ENCODE results near the gene AGFG2.

AGFG2 gene

DNA sequence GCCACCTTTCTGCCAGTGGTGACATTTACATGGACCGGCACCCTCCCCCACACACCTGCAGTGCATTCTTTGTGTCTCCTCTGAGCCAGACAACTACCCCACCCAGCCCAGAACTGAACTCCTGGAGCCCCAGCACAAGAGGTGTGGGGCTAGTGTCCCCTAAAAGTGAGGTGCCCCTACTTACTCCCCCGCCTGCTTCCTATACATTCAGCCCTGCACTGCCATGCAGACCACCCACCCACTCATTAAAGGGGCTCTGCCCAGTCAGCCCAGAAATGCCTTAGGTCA, 32.8 kb downstream of the AGFG2 start:
- no peak for DNase-seq
- Histone ChIP-seq H3K4me1 (peaks cover 11% of the 10 kb centered on the region), H3K27me3 (peaks cover 4% of the 10 kb centered on the region), H3K4me3 (ENCODE audit: low read depth, low read length) (no peak overlapping the region), H3K36me3 (peaks cover 6% of the 10 kb centered on the region; the same call in 1 of the 2 replicates), H3K9me3 (no peaks in the 10 kb centered on the region)
- TF ChIP-seq, protein P1, sequence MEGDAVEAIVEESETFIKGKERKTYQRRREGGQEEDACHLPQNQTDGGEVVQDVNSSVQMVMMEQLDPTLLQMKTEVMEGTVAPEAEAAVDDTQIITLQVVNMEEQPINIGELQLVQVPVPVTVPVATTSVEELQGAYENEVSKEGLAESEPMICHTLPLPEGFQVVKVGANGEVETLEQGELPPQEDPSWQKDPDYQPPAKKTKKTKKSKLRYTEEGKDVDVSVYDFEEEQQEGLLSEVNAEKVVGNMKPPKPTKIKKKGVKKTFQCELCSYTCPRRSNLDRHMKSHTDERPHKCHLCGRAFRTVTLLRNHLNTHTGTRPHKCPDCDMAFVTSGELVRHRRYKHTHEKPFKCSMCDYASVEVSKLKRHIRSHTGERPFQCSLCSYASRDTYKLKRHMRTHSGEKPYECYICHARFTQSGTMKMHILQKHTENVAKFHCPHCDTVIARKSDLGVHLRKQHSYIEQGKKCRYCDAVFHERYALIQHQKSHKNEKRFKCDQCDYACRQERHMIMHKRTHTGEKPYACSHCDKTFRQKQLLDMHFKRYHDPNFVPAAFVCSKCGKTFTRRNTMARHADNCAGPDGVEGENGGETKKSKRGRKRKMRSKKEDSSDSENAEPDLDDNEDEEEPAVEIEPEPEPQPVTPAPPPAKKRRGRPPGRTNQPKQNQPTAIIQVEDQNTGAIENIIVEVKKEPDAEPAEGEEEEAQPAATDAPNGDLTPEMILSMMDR (IDR thresholded peaks at IDR 0.05; ENCODE audit: low read depth, low read length): no peak

DNA sequence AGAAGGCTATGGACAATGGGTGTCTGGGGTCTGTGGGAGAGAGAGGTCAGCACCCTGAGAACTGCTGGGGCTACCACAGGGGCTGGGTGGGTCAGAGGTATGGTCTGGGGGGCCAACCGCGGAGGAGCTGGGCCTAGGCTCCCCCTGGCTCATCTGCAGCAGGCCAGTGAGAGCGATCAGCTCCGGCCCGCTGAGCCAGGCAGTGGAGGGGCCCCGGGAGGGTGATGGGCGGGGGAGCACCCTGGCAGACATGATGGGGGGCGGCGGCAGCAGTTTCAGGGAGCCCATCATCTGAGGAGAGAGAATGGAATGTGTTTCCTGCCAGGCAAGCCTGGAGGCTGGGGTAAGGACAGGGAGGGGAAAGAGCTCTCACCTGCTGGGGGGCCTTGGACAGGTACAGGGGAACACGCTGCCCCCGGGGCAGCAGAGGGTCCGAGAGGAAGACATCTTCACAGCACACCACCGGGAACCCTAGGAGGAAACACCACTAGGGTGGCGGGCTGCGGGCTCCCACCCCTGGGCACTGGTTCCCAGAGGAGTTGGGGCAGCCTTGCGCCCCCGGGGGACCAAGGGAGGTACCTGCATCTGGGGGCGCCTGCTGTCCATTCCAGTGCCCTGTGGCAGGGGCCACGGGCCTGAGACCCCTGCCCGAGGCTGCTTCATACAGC, 33.4 kb downstream of the AGFG2 start:
- H3K27me3 ChIP-seq: peaks cover 4% of the 10 kb centered on the region
- DNase-seq: no peak
- TF ChIP-seq, protein P1 (IDR thresholded peaks at IDR 0.05; ENCODE audit: low read depth, low read length): no peak
- peaks cover 8% of the 10 kb centered on the region for H3K4me1 ChIP-seq
- H3K9me3 ChIP-seq: no peaks in the 10 kb centered on the region
- peaks cover 6% of the 10 kb centered on the region; the same call in 1 of the 2 replicates for H3K36me3 ChIP-seq
- no peak overlapping the region for H3K4me3 ChIP-seq (ENCODE audit: low read depth, low read length)

DNA sequence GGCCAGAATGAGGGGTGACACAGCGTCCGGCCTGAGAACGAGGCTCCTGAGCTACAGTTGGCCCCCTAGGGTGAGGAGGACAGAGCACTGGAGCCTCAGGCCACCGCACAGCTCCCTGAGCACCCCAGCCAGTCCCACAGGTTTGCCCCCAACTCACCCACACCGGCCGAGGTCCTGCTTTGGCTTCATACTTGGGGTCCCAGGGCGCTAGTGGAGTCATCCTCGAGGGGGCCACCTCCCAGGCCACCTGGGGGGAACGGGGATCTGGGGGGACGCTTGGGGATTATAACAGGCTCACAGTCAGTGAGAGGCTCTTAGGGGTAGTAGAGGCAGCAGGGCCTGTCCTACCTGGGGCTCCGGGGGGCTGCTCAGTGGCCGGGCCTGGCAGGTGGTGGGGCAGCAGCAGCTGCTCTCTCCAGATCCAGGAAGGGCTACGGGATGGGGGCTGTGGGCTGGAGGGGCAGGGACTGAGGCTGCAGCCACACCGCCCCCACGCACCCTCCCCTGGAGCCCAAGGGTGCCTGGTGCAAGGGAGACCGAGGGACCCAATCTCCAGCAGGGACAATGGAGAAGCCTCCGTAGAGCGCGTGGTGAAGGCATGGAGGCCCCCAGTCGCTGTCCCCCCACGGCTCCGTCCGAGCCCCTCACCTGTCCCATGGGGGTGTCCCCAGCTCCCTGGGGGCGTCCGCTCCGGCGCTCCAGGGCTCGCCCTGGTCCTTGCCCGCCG, 34.1 kb downstream of the AGFG2 start:
- DNase-seq: no peak
- Histone ChIP-seq H3K4me1 (peaks cover 1% of the 10 kb centered on the region), H3K9me3 (no peaks in the 10 kb centered on the region), H3K4me3 (ENCODE audit: low read depth, low read length) (no peak overlapping the region), H3K36me3 (peaks cover 6% of the 10 kb centered on the region; the same call in 1 of the 2 replicates), H3K27me3 (peaks cover 4% of the 10 kb centered on the region)
- TF ChIP-seq, protein P1 (IDR thresholded peaks at IDR 0.05; ENCODE audit: low read depth, low read length): no peak

DNA sequence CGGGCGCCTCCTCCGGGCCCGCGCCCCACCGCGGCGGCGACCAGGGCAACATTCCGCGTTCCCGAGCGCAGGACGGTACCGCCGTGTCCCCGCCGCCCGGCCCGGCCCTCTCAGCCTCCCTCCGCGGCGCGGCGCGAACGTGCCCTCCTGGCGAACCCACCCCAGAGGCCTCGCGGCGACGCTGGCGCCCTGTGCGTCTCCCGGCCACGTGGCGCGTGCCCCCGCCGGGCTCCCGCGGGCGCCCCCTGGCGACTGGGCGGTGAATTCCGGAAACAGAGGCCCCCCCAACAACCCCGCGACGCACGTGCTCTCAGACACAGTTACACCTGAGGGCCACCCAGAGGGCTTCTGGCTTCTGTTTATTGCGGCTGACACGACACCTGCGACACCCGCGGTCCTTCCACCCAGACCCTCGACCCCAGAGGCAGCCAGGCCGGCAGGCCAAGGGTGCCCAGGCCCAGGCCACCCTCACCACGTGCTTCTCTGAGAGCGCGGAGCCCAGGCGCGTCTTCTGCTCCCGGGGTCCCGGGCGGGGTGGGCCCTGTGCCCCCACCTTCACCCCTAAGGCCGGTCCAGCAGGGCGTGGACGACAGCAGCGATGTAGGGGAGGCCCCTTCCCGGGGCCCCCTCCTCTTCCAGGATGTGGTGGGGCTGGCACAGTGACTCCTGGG, 34.8 kb downstream of the AGFG2 start, which contains the start of gene SAP25:
TSS of gene SAP25 (minus strand) at position 210 of the 671 bp plus-strand sequence. CDS start at position 52, 158 bp downstream.
- H3K4me3 ChIP-seq (ENCODE audit: low read depth, low read length): no peak within 1 kb of the TSS
- H3K9me3 ChIP-seq: no peaks in the 10 kb centered on the region
- peaks cover 6% of the 10 kb centered on the region; the same call in 1 of the 2 replicates for H3K36me3 ChIP-seq
- DNase-seq: no peak
- H3K4me1 ChIP-seq: no peaks in the 10 kb centered on the region
- TF ChIP-seq, protein P1 (IDR thresholded peaks at IDR 0.05; ENCODE audit: low read depth, low read length): no peak
- H3K27me3 ChIP-seq: peaks cover 4% of the 10 kb centered on the region

DNA sequence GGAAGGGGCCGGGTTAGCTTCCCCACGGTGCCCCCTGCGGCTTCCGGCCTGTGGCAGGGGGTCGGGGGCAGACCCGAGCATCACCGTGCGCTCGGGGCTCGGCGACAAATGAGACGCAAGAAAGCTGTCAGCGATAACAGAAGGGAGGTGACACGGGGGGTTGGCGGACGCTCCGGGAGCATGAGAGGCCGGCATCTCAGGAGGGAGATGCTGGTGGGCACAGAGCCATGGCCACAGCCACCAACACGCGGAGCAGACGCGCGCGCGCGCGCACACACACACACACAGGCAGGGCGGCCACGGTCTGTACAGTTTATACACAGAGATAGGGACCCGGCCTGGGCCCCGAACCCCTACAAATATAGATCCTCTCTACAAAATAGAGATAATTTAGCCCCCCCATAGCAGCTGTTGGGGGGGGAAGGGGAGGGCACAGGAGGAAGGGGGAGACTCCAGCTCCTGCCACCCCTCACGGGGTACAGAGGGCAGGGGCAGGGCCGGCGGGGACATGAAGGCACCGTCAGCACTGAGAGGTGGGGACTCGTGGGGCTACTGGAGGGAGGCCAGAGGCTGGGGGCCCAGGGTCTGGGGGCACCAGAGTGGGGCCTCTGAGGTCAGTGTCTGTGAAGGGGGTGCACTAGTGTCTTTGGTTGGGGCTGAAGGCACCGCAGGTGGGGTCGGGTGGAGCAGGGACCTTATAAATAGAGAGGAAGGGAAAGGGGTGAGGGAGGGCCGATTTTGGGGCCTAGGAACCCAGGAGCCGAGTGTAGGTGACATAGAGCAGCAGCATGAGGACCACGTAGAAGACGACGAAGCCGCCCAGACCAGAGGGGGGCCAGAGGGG, 35.6 kb downstream of the AGFG2 start:
- Histone ChIP-seq H3K9me3 (no peaks in the 10 kb centered on the region), H3K36me3 (peaks cover 6% of the 10 kb centered on the region; the same call in 1 of the 2 replicates), H3K4me1 (no peaks in the 10 kb centered on the region), H3K27me3 (peaks cover 4% of the 10 kb centered on the region), H3K4me3 (ENCODE audit: low read depth, low read length) (no peak overlapping the region)
- no peak for DNase-seq
- TF ChIP-seq, protein P1 (IDR thresholded peaks at IDR 0.05; ENCODE audit: low read depth, low read length): no peak
